Measurements from ENCODE around the gene ZNF652. TPM values are rescaled to one million over a fixed set of nuclear protein-coding genes. Genes with fewer than 3 reads are reported as not detected.
A peak's percentile ranks its signal among the peaks of the same experiment; 100 is the strongest.

The ZNF652 gene
- polyA plus RNA-seq, 4 donors = 8.6 to 27.3 (median 17.6) TPM

- Histone ChIP-seq H3K4me3 (ENCODE audit: low read depth in 1 of 3, low read length in 3 of 3) (no peak overlapping the region), H3K27ac (ENCODE audit: low read depth in 1 of 3, low read length in 2 of 3) (no peak overlapping the region), H3K36me3 (ENCODE audit: control insufficient read depth in 3 of 3, insufficient read depth in 2 of 3, low read depth in 1 of 3, low read length in 3 of 3) (no peaks in the 10 kb centered on the region), H3K9me3 (ENCODE audit: control insufficient read depth in 2 of 2, insufficient read depth in 1 of 2, low read depth in 1 of 2, low read length in 1 of 2) (no peaks in the 10 kb centered on the region), H3K27me3 (ENCODE audit: control insufficient read depth in 3 of 3, insufficient read depth in 3 of 3, low read length in 3 of 3) (peaks cover 0 to 15% (median 0%) of the 10 kb centered on the region in 3 donors), H3K4me1 (ENCODE audit: control insufficient read depth in 3 of 3, insufficient read depth in 2 of 3, low read depth in 1 of 3, low read length in 2 of 3) (peaks cover 0 to 6% (median 0%) of the 10 kb centered on the region in 3 donors)
- DNase-seq = no peak
- no peak for FAIRE-seq
- WGBS, 3 donors = 78 to 88% (median 86%) methylated on average over 3 of the region's 3 CpGs
These were observed 103.7 kb downstream of the ZNF652 start for GRCh38 chr17:49258394-49258793.

GRCh38 chr17:49255125-49255524 is 106.9 kb downstream of the ZNF652 start:
- Histone ChIP-seq H3K4me3 (ENCODE audit: low read depth in 1 of 3, low read length in 3 of 3) (no peak overlapping the region), H3K27ac (ENCODE audit: low read depth in 1 of 3, low read length in 2 of 3) (no peak overlapping the region), H3K9me3 (ENCODE audit: control insufficient read depth in 2 of 2, insufficient read depth in 1 of 2, low read depth in 1 of 2, low read length in 1 of 2) (no peaks in the 10 kb centered on the region), H3K4me1 (ENCODE audit: control insufficient read depth in 3 of 3, insufficient read depth in 2 of 3, low read depth in 1 of 3, low read length in 2 of 3) (no peaks in the 10 kb centered on the region), H3K36me3 (ENCODE audit: control insufficient read depth in 3 of 3, insufficient read depth in 2 of 3, low read depth in 1 of 3, low read length in 3 of 3) (no peaks in the 10 kb centered on the region), H3K27me3 (ENCODE audit: control insufficient read depth in 3 of 3, insufficient read depth in 3 of 3, low read length in 3 of 3) (peaks cover 0 to 3% (median 0%) of the 10 kb centered on the region in 3 donors)
- DNase-seq (no peak), FAIRE-seq (no peak)
- 63 to 79% (median 71%) methylated on average over 5 of the region's 5 CpGs for WGBS, 3 donors

- DNase-seq (no peak), FAIRE-seq (no peak)
- 49 to 67% (median 57%) methylated on average over 4 of the region's 4 CpGs for WGBS, 3 donors
- no peak overlapping the region for H3K4me3 ChIP-seq (ENCODE audit: low read depth in 1 of 3, low read length in 3 of 3)
- no peaks in the 10 kb centered on the region for H3K9me3 ChIP-seq (ENCODE audit: control insufficient read depth in 2 of 2, insufficient read depth in 1 of 2, low read depth in 1 of 2, low read length in 1 of 2)
- peaks cover 0 to 5% (median 0%) of the 10 kb centered on the region in 3 donors for H3K27me3 ChIP-seq (ENCODE audit: control insufficient read depth in 3 of 3, insufficient read depth in 3 of 3, low read length in 3 of 3)
- H3K27ac ChIP-seq (ENCODE audit: low read depth in 1 of 3, low read length in 2 of 3) = no peak overlapping the region
- H3K36me3 ChIP-seq (ENCODE audit: control insufficient read depth in 3 of 3, insufficient read depth in 2 of 3, low read depth in 1 of 3, low read length in 3 of 3) = no peaks in the 10 kb centered on the region
- no peaks in the 10 kb centered on the region for H3K4me1 ChIP-seq (ENCODE audit: control insufficient read depth in 3 of 3, insufficient read depth in 2 of 3, low read depth in 1 of 3, low read length in 2 of 3)
These were observed 108.0 kb downstream of the ZNF652 start for GRCh38 chr17:49254066-49254465.

- FAIRE-seq (no peak), DNase-seq (peak; percentile 31 to 66)
- 61 to 74% (median 73%) methylated on average over 6 of the region's 6 CpGs for WGBS, 3 donors
- Histone ChIP-seq H3K27me3 (ENCODE audit: control insufficient read depth in 3 of 3, insufficient read depth in 3 of 3, low read length in 3 of 3) (peaks cover 0 to 6% (median 0%) of the 10 kb centered on the region in 3 donors), H3K9me3 (ENCODE audit: control insufficient read depth in 2 of 2, insufficient read depth in 1 of 2, low read depth in 1 of 2, low read length in 1 of 2) (no peaks in the 10 kb centered on the region), H3K27ac (ENCODE audit: low read depth in 1 of 3, low read length in 2 of 3) (no peak overlapping the region), H3K36me3 (ENCODE audit: control insufficient read depth in 3 of 3, insufficient read depth in 2 of 3, low read depth in 1 of 3, low read length in 3 of 3) (no peaks in the 10 kb centered on the region), H3K4me1 (ENCODE audit: control insufficient read depth in 3 of 3, insufficient read depth in 2 of 3, low read depth in 1 of 3, low read length in 2 of 3) (no peaks in the 10 kb centered on the region), H3K4me3 (ENCODE audit: low read depth in 1 of 3, low read length in 3 of 3) (no peak overlapping the region)
These were observed 109.8 kb downstream of the ZNF652 start for GRCh38 chr17:49252148-49252695.

GRCh38 chr17:49249890-49250522 is 112.0 kb downstream of the ZNF652 start:
- FAIRE-seq = no peak
- 76 to 84% (median 84%) methylated on average over 12 of the region's 12 CpGs for WGBS, 3 donors

GRCh38 chr17:49249292-49249794 is 112.7 kb downstream of the ZNF652 start:
- WGBS, 3 donors = 13 to 37% (median 22%) methylated on average over 9 to 10 of the region's 10 CpGs
- FAIRE-seq (no peak), DNase-seq (no peak)
- no peaks in the 10 kb centered on the region for H3K36me3 ChIP-seq (ENCODE audit: control insufficient read depth in 3 of 3, insufficient read depth in 2 of 3, low read depth in 1 of 3, low read length in 3 of 3)
- H3K27me3 ChIP-seq (ENCODE audit: control insufficient read depth in 3 of 3, insufficient read depth in 3 of 3, low read length in 3 of 3) = peaks cover 0 to 6% (median 0%) of the 10 kb centered on the region in 3 donors
- no peaks in the 10 kb centered on the region for H3K4me1 ChIP-seq (ENCODE audit: control insufficient read depth in 3 of 3, insufficient read depth in 2 of 3, low read depth in 1 of 3, low read length in 2 of 3)
- no peak overlapping the region for H3K27ac ChIP-seq (ENCODE audit: low read depth in 1 of 3, low read length in 2 of 3)
- H3K9me3 ChIP-seq (ENCODE audit: control insufficient read depth in 2 of 2, insufficient read depth in 1 of 2, low read depth in 1 of 2, low read length in 1 of 2) = no peaks in the 10 kb centered on the region
- no peak overlapping the region for H3K4me3 ChIP-seq (ENCODE audit: low read depth in 1 of 3, low read length in 3 of 3)

More at GRCh38 chr17:49249890-49250522, 112.0 kb downstream of the ZNF652 start:
- no peaks in the 10 kb centered on the region for H3K9me3 ChIP-seq (ENCODE audit: control insufficient read depth in 2 of 2, insufficient read depth in 1 of 2, low read depth in 1 of 2, low read length in 1 of 2)
- H3K4me3 ChIP-seq (ENCODE audit: low read depth in 1 of 3, low read length in 3 of 3) = no peak overlapping the region
- no peaks in the 10 kb centered on the region for H3K36me3 ChIP-seq (ENCODE audit: control insufficient read depth in 3 of 3, insufficient read depth in 2 of 3, low read depth in 1 of 3, low read length in 3 of 3)
- DNase-seq = no peak
- no peak overlapping the region for H3K27ac ChIP-seq (ENCODE audit: low read depth in 1 of 3, low read length in 2 of 3)
- H3K27me3 ChIP-seq (ENCODE audit: control insufficient read depth in 3 of 3, insufficient read depth in 3 of 3, low read length in 3 of 3) = peaks cover 0 to 6% (median 0%) of the 10 kb centered on the region in 3 donors
- H3K4me1 ChIP-seq (ENCODE audit: control insufficient read depth in 3 of 3, insufficient read depth in 2 of 3, low read depth in 1 of 3, low read length in 2 of 3) = no peaks in the 10 kb centered on the region

GRCh38 chr17:49247944-49248343 is 114.1 kb downstream of the ZNF652 start:
- H3K27ac ChIP-seq (ENCODE audit: low read depth in 1 of 3, low read length in 2 of 3) = no peak overlapping the region
- 76 to 88% (median 86%) methylated on average over 7 of the region's 7 CpGs for WGBS, 3 donors
- no peaks in the 10 kb centered on the region for H3K9me3 ChIP-seq (ENCODE audit: control insufficient read depth in 2 of 2, insufficient read depth in 1 of 2, low read depth in 1 of 2, low read length in 1 of 2)
- DNase-seq (no peak), FAIRE-seq (no peak)
- peaks cover 0 to 6% (median 0%) of the 10 kb centered on the region in 3 donors for H3K27me3 ChIP-seq (ENCODE audit: control insufficient read depth in 3 of 3, insufficient read depth in 3 of 3, low read length in 3 of 3)
- no peaks in the 10 kb centered on the region for H3K36me3 ChIP-seq (ENCODE audit: control insufficient read depth in 3 of 3, insufficient read depth in 2 of 3, low read depth in 1 of 3, low read length in 3 of 3)
- H3K4me3 ChIP-seq (ENCODE audit: low read depth in 1 of 3, low read length in 3 of 3) = no peak overlapping the region
- H3K4me1 ChIP-seq (ENCODE audit: control insufficient read depth in 3 of 3, insufficient read depth in 2 of 3, low read depth in 1 of 3, low read length in 2 of 3) = no peaks in the 10 kb centered on the region

- no peaks in the 10 kb centered on the region for H3K36me3 ChIP-seq (ENCODE audit: control insufficient read depth in 3 of 3, insufficient read depth in 2 of 3, low read depth in 1 of 3, low read length in 3 of 3)
- no peaks in the 10 kb centered on the region for H3K4me1 ChIP-seq (ENCODE audit: control insufficient read depth in 3 of 3, insufficient read depth in 2 of 3, low read depth in 1 of 3, low read length in 2 of 3)
- WGBS, 3 donors = 86 to 95% (median 87%) methylated on average over 4 of the region's 4 CpGs
- H3K9me3 ChIP-seq (ENCODE audit: control insufficient read depth in 2 of 2, insufficient read depth in 1 of 2, low read depth in 1 of 2, low read length in 1 of 2) = no peaks in the 10 kb centered on the region
- peaks cover 0 to 6% (median 0%) of the 10 kb centered on the region in 3 donors for H3K27me3 ChIP-seq (ENCODE audit: control insufficient read depth in 3 of 3, insufficient read depth in 3 of 3, low read length in 3 of 3)
- DNase-seq = no peak
- no peak for FAIRE-seq
- no peak overlapping the region for H3K27ac ChIP-seq (ENCODE audit: low read depth in 1 of 3, low read length in 2 of 3)
- H3K4me3 ChIP-seq (ENCODE audit: low read depth in 1 of 3, low read length in 3 of 3) = no peak overlapping the region
These were observed 117.2 kb downstream of the ZNF652 start for GRCh38 chr17:49244839-49245238.

All from small intestine (tissue), 7 donors.